Stimulated activated CD8-positive, alpha-beta memory T cell treated with anti-CD3 and anti-CD28 coated beads, Interleukin-15, amount 100 ng/mL, for 48 hours (primary cell): ENCODE measurements around the gene CLNK.
A peak's percentile ranks its signal among the peaks of the same experiment; 100 is the strongest.
"Not testable (repeated sequence)": the region's sequence is repeated elsewhere in the genome, so short reads cannot be mapped to it uniquely, and the experiment has no call there.

Experiments used
- DNase-seq, 2 donors: peaks; one replicate each; pipeline ENCODE4 v3.0.0-alpha.2; 2020; ENCODE audit warnings: low read depth in 2 of 2

The CLNK gene

GRCh38 chr4:10664408-10664807 is 20.2 kb downstream of the CLNK start:
- DNase-seq = no peak

- DNase-seq = no peak
Observed at GRCh38 chr4:10662937-10663336, 21.6 kb downstream of the CLNK start.

GRCh38 chr4:10661047-10661446 is 23.5 kb downstream of the CLNK start:
- no peak for DNase-seq

GRCh38 chr4:10659251-10659650 is 25.3 kb downstream of the CLNK start:
- DNase-seq = no peak

- DNase-seq = no peak
Observed at GRCh38 chr4:10656988-10657387, 27.6 kb downstream of the CLNK start.

GRCh38 chr4:10656420-10656819 is 28.1 kb downstream of the CLNK start:
- DNase-seq = no peak

GRCh38 chr4:10655968-10656367 is 28.6 kb downstream of the CLNK start:
- no peak for DNase-seq

- DNase-seq = no peak
Observed at GRCh38 chr4:10648479-10648878, 36.1 kb downstream of the CLNK start.

- DNase-seq = no peak
Observed at GRCh38 chr4:10647846-10648245, 36.7 kb downstream of the CLNK start.

GRCh38 chr4:10643600-10644425 is 40.8 kb downstream of the CLNK start:
- DNase-seq = no peak

- DNase-seq = no peak
Observed at GRCh38 chr4:10640561-10641201, 43.9 kb downstream of the CLNK start.

GRCh38 chr4:10639664-10640063 is 44.9 kb downstream of the CLNK start:
- DNase-seq = no peak

- no peak for DNase-seq
Observed at GRCh38 chr4:10639100-10639499, 45.5 kb downstream of the CLNK start.

GRCh38 chr4:10635091-10635490 is 49.5 kb downstream of the CLNK start:
- no peak for DNase-seq

- DNase-seq = peak in 1 of 2 donors; percentile 1
Observed at GRCh38 chr4:10629394-10629793, 55.2 kb downstream of the CLNK start.

GRCh38 chr4:10625131-10625530 is 59.4 kb downstream of the CLNK start:
- no peak for DNase-seq

- no peak for DNase-seq
Observed at GRCh38 chr4:10623862-10624261, 60.7 kb downstream of the CLNK start.

- no peak for DNase-seq
Observed at GRCh38 chr4:10623241-10623640, 61.3 kb downstream of the CLNK start.

- DNase-seq = no peak
Observed at GRCh38 chr4:10622728-10623127, 61.8 kb downstream of the CLNK start.

GRCh38 chr4:10620935-10621488 is 63.6 kb downstream of the CLNK start:
- DNase-seq = no peak

- DNase-seq = no peak
Observed at GRCh38 chr4:10619855-10620254, 64.7 kb downstream of the CLNK start.

GRCh38 chr4:10619220-10619619 is 65.3 kb downstream of the CLNK start:
- no peak for DNase-seq

- not testable (repeated sequence) for DNase-seq
Observed at GRCh38 chr4:10614926-10615325, 69.6 kb downstream of the CLNK start.
